Inflammatory macrophage treated with lipopolysaccharide for 4 hours (primary cell): Measurements from ENCODE around the gene LDHAL6B.

Source experiments
- DNase-seq: peaks from one replicate; pipeline ENCODE4 v3.0.0-alpha.2; 2020

LDHAL6B gene

GRCh38 chr15:59255680-59256336 lies 49.2 kb downstream of the LDHAL6B start:
- no peak for DNase-seq

- DNase-seq, result no peak
These were observed 49.8 kb downstream of the LDHAL6B start for GRCh38 chr15:59256482-59256881.

DNA sequence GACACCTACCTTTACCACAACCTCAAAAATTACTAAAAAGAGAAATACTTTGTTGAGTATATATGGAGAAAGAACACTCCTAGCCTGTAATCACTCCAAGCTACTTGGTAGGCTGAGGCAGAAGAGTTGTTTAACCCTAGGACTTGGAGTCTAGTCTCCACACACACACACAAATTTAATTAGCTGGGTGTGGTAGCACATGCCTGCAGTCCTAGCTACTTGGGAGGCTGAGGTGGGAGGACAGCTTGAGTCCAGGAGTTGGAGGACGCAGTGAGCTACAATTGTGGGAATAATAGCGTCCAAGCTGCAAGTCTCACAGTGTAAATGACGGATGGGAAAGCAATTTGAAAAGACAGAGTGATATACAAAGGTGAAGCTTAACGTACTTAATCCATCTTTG lies 50.5 kb downstream of the LDHAL6B start:
- DNase-seq, result no peak
